K562 (cell line): ENCODE results near the gene RACK1. TPM values are rescaled to one million over a fixed set of nuclear protein-coding genes. Genes with fewer than 3 reads are reported as not detected.

Source experiments
- ESRRB ChIP-seq: fragments of 250-450 bp; sonication (Bioruptor Pico); IDR thresholded peaks from 2 replicates; pipeline ENCODE4 v1.5.0; 2020; ENCODE audit warnings: mild to moderate bottlenecking, moderate library complexity, borderline replicate concordance
- HDAC6 ChIP-seq: IDR thresholded peaks from 2 replicates; pipeline ENCODE4 v1.6.1; 2012; ENCODE audit warnings: low read depth, mild to moderate bottlenecking, control low read depth, inconsistent platforms, low read length, moderate library complexity
- PTRF ChIP-seq: fragments of 450-650 bp; IDR thresholded peaks from 2 replicates; pipeline ENCODE4 v1.6.1; 2016; ENCODE audit warnings: mild to moderate bottlenecking, missing genetic modification characterization, missing compliant biosample characterization
- SIN3A ChIP-seq, 2 experiments: fragments of 150-350 bp in 1 of 2; IDR thresholded peaks; 2 replicates each; pipeline ENCODE4 v1.6.1; 2011 to 2016; ENCODE audit warnings: borderline replicate concordance in 2 of 2, low read depth in 2 of 2, low read length in 2 of 2, mild to moderate bottlenecking in 2 of 2, moderate library complexity in 2 of 2; ENCODE audit not compliant: control insufficient read depth in 1 of 2
- TAF15 ChIP-seq: fragments of 200-400 bp; formaldehyde crosslinking; IDR thresholded peaks from 2 replicates; pipeline ENCODE4 v1.6.1; 2017; ENCODE audit warnings: mild to moderate bottlenecking, low read depth, low read length, moderate library complexity
- THRAP3 ChIP-seq: fragments of 450-650 bp; IDR thresholded peaks from 2 replicates; pipeline ENCODE4 v1.6.1; 2016; ENCODE audit warnings: mild to moderate bottlenecking, inconsistent platforms, borderline replicate concordance
- ZNF124 ChIP-seq: sonication (generic); formaldehyde crosslinking; IDR thresholded peaks from 2 replicates; pipeline ENCODE4 v1.8.1; 2022; ENCODE audit warnings: missing genetic modification reagents
- ZNF707 ChIP-seq: fragments of 250-450 bp; sonication (Bioruptor Pico); conservative IDR thresholded peaks from 2 replicates; pipeline ENCODE4 v1.8.0; 2022; ENCODE audit warnings: inconsistent platforms, mild to moderate bottlenecking, moderate library complexity
- polyA plus RNA-seq, 8 experiments: library from polyadenylated mRNA; depleted of rRNA in 4 of 8; stranded (reverse) in 5 of 8; unstranded in 3 of 8; fragments of >200 nt; fragmentation: Nextera tagmentation in 2 of 8; fragmentation: Illumina TruSeq in 1 of 8; extraction: Ambion mirVana in 2 of 8; extraction: Trizol in 1 of 8; gene quantifications; 2 replicates each; pipeline versions ENCODE4 v1.2.1 to v1.2.3, GENCODE V29; 2011 to 2014; ENCODE audit warnings: inconsistent platforms in 1 of 8, missing spikeins in 1 of 8
- total RNA-seq, 7 experiments: library from RNA; depleted of rRNA in 6 of 7; stranded (reverse); fragments of >200 nt in 6 of 7; fragmentation: Illumina TruSeq in 2 of 7; extraction: Trizol in 2 of 7; gene quantifications; 2 replicates each; pipeline versions ENCODE4 v1.2.1 to v1.2.3, GENCODE V29; 2011 to 2021; ENCODE audit warnings: low replicate concordance in 1 of 7
- TF ChIP-seq, protein P1 (sequence below): fragments of 200-600 bp; sonication (generic); IDR thresholded peaks from one replicate; pipeline ENCODE4 v1.6.1; 2012; ENCODE audit warnings: mild to moderate bottlenecking, low read depth, low read length, inconsistent platforms
- TF ChIP-seq, protein P2 (sequence below): fragments of 450-650 bp; formaldehyde crosslinking; IDR thresholded peaks from 2 replicates; pipeline ENCODE4 v1.4.0; 2020; ENCODE audit warnings: mild to moderate bottlenecking, moderate library complexity
- TF ChIP-seq, protein P3 (sequence below): fragments of 250-450 bp; sonication (Bioruptor Pico); IDR thresholded peaks from 2 replicates; pipeline ENCODE4 v1.4.0; 2020; ENCODE audit warnings: mild to moderate bottlenecking

Gene RACK1
- total and polyA plus RNA-seq, 9 of the 15 experiments (the other 6 are each of a cell fraction or from before 2014, with no cell fraction given): 2,303 to 5,311 (median 3,833) TPM

DNA sequence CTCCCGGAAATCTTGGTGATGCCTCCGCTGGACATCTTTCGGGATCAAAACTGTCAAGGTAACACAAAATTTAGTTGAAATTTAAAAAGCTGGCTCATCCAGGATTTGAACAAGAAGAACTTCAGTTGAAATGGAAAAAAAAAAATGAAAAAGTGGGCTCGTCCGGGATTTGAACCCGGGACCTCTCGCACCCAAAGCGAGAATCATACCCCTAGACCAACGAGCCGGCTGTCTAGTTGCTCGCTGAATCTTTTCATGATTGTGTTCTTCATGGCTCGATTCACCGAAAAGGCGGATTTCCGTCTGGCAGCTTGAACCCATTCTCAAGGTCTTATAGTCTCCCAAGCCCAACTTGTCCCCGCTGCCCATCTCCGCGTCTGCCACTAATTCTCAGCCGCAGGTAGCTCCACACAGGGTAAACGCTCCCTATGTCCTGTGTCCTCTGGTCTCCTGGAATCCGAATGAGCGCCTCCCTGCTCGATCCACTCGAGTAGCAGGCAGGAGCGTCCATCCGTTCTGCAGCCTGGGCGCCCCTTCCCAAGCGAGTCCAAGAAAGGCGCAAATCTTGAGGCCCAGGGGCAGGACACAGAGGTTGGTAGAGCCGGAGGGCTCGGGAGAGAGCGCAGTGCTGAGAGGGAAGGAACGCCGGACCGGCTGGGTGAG is 54.9 kb downstream of the RACK1 start (continued):
- TF ChIP-seq, protein P1, sequence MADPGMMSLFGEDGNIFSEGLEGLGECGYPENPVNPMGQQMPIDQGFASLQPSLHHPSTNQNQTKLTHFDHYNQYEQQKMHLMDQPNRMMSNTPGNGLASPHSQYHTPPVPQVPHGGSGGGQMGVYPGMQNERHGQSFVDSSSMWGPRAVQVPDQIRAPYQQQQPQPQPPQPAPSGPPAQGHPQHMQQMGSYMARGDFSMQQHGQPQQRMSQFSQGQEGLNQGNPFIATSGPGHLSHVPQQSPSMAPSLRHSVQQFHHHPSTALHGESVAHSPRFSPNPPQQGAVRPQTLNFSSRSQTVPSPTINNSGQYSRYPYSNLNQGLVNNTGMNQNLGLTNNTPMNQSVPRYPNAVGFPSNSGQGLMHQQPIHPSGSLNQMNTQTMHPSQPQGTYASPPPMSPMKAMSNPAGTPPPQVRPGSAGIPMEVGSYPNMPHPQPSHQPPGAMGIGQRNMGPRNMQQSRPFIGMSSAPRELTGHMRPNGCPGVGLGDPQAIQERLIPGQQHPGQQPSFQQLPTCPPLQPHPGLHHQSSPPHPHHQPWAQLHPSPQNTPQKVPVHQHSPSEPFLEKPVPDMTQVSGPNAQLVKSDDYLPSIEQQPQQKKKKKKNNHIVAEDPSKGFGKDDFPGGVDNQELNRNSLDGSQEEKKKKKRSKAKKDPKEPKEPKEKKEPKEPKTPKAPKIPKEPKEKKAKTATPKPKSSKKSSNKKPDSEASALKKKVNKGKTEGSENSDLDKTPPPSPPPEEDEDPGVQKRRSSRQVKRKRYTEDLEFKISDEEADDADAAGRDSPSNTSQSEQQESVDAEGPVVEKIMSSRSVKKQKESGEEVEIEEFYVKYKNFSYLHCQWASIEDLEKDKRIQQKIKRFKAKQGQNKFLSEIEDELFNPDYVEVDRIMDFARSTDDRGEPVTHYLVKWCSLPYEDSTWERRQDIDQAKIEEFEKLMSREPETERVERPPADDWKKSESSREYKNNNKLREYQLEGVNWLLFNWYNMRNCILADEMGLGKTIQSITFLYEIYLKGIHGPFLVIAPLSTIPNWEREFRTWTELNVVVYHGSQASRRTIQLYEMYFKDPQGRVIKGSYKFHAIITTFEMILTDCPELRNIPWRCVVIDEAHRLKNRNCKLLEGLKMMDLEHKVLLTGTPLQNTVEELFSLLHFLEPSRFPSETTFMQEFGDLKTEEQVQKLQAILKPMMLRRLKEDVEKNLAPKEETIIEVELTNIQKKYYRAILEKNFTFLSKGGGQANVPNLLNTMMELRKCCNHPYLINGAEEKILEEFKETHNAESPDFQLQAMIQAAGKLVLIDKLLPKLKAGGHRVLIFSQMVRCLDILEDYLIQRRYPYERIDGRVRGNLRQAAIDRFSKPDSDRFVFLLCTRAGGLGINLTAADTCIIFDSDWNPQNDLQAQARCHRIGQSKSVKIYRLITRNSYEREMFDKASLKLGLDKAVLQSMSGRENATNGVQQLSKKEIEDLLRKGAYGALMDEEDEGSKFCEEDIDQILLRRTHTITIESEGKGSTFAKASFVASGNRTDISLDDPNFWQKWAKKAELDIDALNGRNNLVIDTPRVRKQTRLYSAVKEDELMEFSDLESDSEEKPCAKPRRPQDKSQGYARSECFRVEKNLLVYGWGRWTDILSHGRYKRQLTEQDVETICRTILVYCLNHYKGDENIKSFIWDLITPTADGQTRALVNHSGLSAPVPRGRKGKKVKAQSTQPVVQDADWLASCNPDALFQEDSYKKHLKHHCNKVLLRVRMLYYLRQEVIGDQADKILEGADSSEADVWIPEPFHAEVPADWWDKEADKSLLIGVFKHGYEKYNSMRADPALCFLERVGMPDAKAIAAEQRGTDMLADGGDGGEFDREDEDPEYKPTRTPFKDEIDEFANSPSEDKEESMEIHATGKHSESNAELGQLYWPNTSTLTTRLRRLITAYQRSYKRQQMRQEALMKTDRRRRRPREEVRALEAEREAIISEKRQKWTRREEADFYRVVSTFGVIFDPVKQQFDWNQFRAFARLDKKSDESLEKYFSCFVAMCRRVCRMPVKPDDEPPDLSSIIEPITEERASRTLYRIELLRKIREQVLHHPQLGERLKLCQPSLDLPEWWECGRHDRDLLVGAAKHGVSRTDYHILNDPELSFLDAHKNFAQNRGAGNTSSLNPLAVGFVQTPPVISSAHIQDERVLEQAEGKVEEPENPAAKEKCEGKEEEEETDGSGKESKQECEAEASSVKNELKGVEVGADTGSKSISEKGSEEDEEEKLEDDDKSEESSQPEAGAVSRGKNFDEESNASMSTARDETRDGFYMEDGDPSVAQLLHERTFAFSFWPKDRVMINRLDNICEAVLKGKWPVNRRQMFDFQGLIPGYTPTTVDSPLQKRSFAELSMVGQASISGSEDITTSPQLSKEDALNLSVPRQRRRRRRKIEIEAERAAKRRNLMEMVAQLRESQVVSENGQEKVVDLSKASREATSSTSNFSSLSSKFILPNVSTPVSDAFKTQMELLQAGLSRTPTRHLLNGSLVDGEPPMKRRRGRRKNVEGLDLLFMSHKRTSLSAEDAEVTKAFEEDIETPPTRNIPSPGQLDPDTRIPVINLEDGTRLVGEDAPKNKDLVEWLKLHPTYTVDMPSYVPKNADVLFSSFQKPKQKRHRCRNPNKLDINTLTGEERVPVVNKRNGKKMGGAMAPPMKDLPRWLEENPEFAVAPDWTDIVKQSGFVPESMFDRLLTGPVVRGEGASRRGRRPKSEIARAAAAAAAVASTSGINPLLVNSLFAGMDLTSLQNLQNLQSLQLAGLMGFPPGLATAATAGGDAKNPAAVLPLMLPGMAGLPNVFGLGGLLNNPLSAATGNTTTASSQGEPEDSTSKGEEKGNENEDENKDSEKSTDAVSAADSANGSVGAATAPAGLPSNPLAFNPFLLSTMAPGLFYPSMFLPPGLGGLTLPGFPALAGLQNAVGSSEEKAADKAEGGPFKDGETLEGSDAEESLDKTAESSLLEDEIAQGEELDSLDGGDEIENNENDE: no peak
- no peak for TF ChIP-seq ESRRB (CRISPR knock-in tag)
- TF ChIP-seq ZNF124 (CRISPR knock-in tag): no peak
- TF ChIP-seq SIN3A (IDR thresholded peaks at IDR 0.05; ENCODE audit: borderline replicate concordance in 2 of 2, control insufficient read depth in 1 of 2, low read depth in 2 of 2, low read length in 2 of 2): 0 out of 4 replicates have a peak, but pooled peaks of 1 of the 2 experiments have one; percentile 23
- TF ChIP-seq, protein P2, sequence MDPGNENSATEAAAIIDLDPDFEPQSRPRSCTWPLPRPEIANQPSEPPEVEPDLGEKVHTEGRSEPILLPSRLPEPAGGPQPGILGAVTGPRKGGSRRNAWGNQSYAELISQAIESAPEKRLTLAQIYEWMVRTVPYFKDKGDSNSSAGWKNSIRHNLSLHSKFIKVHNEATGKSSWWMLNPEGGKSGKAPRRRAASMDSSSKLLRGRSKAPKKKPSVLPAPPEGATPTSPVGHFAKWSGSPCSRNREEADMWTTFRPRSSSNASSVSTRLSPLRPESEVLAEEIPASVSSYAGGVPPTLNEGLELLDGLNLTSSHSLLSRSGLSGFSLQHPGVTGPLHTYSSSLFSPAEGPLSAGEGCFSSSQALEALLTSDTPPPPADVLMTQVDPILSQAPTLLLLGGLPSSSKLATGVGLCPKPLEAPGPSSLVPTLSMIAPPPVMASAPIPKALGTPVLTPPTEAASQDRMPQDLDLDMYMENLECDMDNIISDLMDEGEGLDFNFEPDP: no peak
- no peak for TF ChIP-seq TAF15
- TF ChIP-seq HDAC6: peak; percentile 49; the same call in 1 of the 2 replicates
- TF ChIP-seq THRAP3: no peak
- TF ChIP-seq, protein P3, sequence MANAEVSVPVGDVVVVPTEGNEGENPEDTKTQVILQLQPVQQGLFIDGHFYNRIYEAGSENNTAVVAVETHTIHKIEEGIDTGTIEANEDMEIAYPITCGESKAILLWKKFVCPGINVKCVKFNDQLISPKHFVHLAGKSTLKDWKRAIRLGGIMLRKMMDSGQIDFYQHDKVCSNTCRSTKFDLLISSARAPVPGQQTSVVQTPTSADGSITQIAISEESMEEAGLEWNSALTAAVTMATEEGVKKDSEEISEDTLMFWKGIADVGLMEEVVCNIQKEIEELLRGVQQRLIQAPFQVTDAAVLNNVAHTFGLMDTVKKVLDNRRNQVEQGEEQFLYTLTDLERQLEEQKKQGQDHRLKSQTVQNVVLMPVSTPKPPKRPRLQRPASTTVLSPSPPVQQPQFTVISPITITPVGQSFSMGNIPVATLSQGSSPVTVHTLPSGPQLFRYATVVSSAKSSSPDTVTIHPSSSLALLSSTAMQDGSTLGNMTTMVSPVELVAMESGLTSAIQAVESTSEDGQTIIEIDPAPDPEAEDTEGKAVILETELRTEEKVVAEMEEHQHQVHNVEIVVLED (CRISPR knock-in tag): no peak
- TF ChIP-seq ZNF707: no peak
- TF ChIP-seq PTRF (tag): no peak
